IMR-90 (cell line): Measurements from ENCODE around the gene ZMYND10. TPM values are rescaled to one million over a fixed set of nuclear protein-coding genes. Genes with fewer than 3 reads are reported as not detected.

Experiments
- ATAC-seq: fragments of 200-7000 bp; cut with Tn5 transposase; 2 replicates; pipeline ENCODE4 v1.9.1; 2020; ENCODE audit warnings: low read depth, mild to moderate bottlenecking, moderate library complexity
- BruUV-seq: library from RNA; stranded (reverse); fragments of 400-500 nt; replicated peaks from 2 replicates; lab custom pipeline; 2021; lab: Mats Ljungman, UMichigan
- CTCF ChIA-PET: fragments of 300-600 bp; formaldehyde crosslinking; extraction: SDS; loops from one replicate; lab custom pipeline; 2021; ENCODE audit warnings: antibody characterized with exemption; lab: Yijun Ruan, JAX
- POLR2A ChIA-PET: fragments of 300-600 bp; sonication (Branson Sonifier 250); formaldehyde crosslinking; loops from one replicate; lab custom pipeline; 2022; ENCODE audit warnings: antibody characterized with exemption; ENCODE audit not compliant: unreplicated experiment; lab: Charles Lee
- DNase-seq: peaks from one replicate; pipeline ENCODE4 v3.0.0; 2013
- H2AFZ ChIP-seq: replicated peaks from 2 replicates; pipeline ENCODE3; 2013; ENCODE audit warnings: low read length, mild to moderate bottlenecking; ENCODE audit not compliant: poor library complexity
- H2AK5ac ChIP-seq: 2 replicates; pipeline ENCODE4 v1.6.1; 2013; ENCODE audit warnings: low read depth, low read length, inconsistent platforms
- H2AK9ac ChIP-seq: replicated peaks from 2 replicates; pipeline ENCODE3; 2013; ENCODE audit warnings: mild to moderate bottlenecking, low read depth, low read length, moderate library complexity; ENCODE audit not compliant: poor library complexity
- H2BK120ac ChIP-seq: 2 replicates; pipeline ENCODE4 v1.6.1; 2013; ENCODE audit warnings: low read depth, low read length, inconsistent platforms
- H2BK15ac ChIP-seq: 3 replicates; pipeline ENCODE4 v1.6.1; 2013; ENCODE audit warnings: low read depth, low read length, inconsistent platforms
- H2BK20ac ChIP-seq: 2 replicates; pipeline ENCODE4 v1.6.1; 2013; ENCODE audit warnings: low read depth, mild to moderate bottlenecking, inconsistent platforms, low read length, moderate library complexity
- H2BK5ac ChIP-seq: 2 replicates; pipeline ENCODE4 v1.6.1; 2013; ENCODE audit warnings: mild to moderate bottlenecking, low read depth, low read length, inconsistent platforms; ENCODE audit not compliant: poor library complexity, severe bottlenecking
- H3K14ac ChIP-seq: replicated peaks from 2 replicates; pipeline ENCODE4 v1.6.1; 2013; ENCODE audit warnings: low read depth, low read length, inconsistent platforms
- H3K18ac ChIP-seq: 2 replicates; pipeline ENCODE4 v1.6.1; 2013; ENCODE audit warnings: low read depth, low read length, control low read depth
- H3K23ac ChIP-seq: 2 replicates; pipeline ENCODE4 v1.6.1; 2013; ENCODE audit warnings: low read depth, low read length, inconsistent platforms
- H3K27ac ChIP-seq: 2 replicates; pipeline ENCODE4 v1.5.1; 2013; ENCODE audit warnings: mild to moderate bottlenecking, control low read depth, low read length; ENCODE audit not compliant: insufficient read depth
- H3K27me3 ChIP-seq: 2 replicates; pipeline ENCODE4 v1.6.1; 2013; ENCODE audit warnings: low read length; ENCODE audit not compliant: control insufficient read depth, insufficient read depth
- H3K36me3 ChIP-seq: 2 replicates; pipeline ENCODE4 v1.6.1; 2013; ENCODE audit warnings: low read length, mixed read lengths; ENCODE audit not compliant: control insufficient read depth, insufficient read depth
- H3K4ac ChIP-seq: 2 replicates; pipeline ENCODE4 v1.6.1; 2013; ENCODE audit warnings: low read depth, low read length, inconsistent platforms
- H3K4me1 ChIP-seq: 2 replicates; pipeline ENCODE4 v1.6.1; 2013; ENCODE audit warnings: low read length, mixed read lengths; ENCODE audit not compliant: control insufficient read depth, insufficient read depth
- H3K4me2 ChIP-seq: 2 replicates; pipeline ENCODE4 v1.6.1; 2013; ENCODE audit warnings: low read depth, mild to moderate bottlenecking, control low read depth, low read length, moderate library complexity
- H3K4me3 ChIP-seq: 2 replicates; pipeline ENCODE4 v1.5.1; 2013; ENCODE audit warnings: low read depth, mild to moderate bottlenecking, control low read depth, low read length, moderate library complexity; ENCODE audit not compliant: insufficient read depth
- H3K56ac ChIP-seq: 2 replicates; pipeline ENCODE4 v1.6.1; 2013; ENCODE audit warnings: low read length, inconsistent platforms; ENCODE audit not compliant: insufficient read depth; ENCODE audit errors: extremely low read depth
- H3K79me1 ChIP-seq, 2 experiments: 2 replicates each; pipeline ENCODE4 v1.6.1; 2013; ENCODE audit warnings: low read length in 2 of 2, inconsistent platforms in 1 of 2, low read depth in 1 of 2
- H3K9ac ChIP-seq: 2 replicates; pipeline ENCODE4 v1.6.1; 2013; ENCODE audit warnings: low read depth, low read length, control low read depth
- H3K9me1 ChIP-seq: 2 replicates; pipeline ENCODE4 v1.6.1; 2013; ENCODE audit warnings: low read length, inconsistent platforms; ENCODE audit not compliant: insufficient read depth
- H3K9me3 ChIP-seq: 2 replicates; pipeline ENCODE4 v1.6.1; 2013; ENCODE audit warnings: low read length; ENCODE audit not compliant: control insufficient read depth, insufficient read depth
- H4K20me1 ChIP-seq: 2 replicates; pipeline ENCODE4 v1.6.1; 2013; ENCODE audit warnings: low read length, inconsistent platforms; ENCODE audit not compliant: insufficient read depth
- H4K5ac ChIP-seq: 2 replicates; pipeline ENCODE4 v1.6.1; 2013; ENCODE audit warnings: mild to moderate bottlenecking, low read depth, low read length, control low read depth
- H4K8ac ChIP-seq, 2 experiments: 2 replicates each; pipeline ENCODE4 v1.6.1; 2013; ENCODE audit warnings: low read depth in 2 of 2, low read length in 2 of 2, control low read depth in 1 of 2, inconsistent platforms in 1 of 2
- H4K91ac ChIP-seq: 2 replicates; pipeline ENCODE4 v1.6.1; 2013; ENCODE audit warnings: low read depth, low read length, inconsistent platforms; ENCODE audit not compliant: insufficient read depth
- CEBPB ChIP-seq: IDR thresholded peaks from 2 replicates; pipeline ENCODE4 v1.6.1; 2012; ENCODE audit warnings: low read depth, low read length, improper control_type of control experiment
- FOS ChIP-seq: fragments of 150-350 bp; IDR thresholded peaks from 2 replicates; pipeline ENCODE4 v1.6.1; 2016; ENCODE audit warnings: low read depth, low read length
- MAFK ChIP-seq: IDR thresholded peaks from 2 replicates; pipeline ENCODE4 v1.6.1; 2012; ENCODE audit warnings: low read depth, low read length, improper control_type of control experiment
- NFE2L2 ChIP-seq: fragments of 150-350 bp; IDR thresholded peaks from 2 replicates; pipeline ENCODE4 v1.6.1; 2016; ENCODE audit warnings: low read depth, mild to moderate bottlenecking, low read length
- SMC3 ChIP-seq: fragments of 150-350 bp; IDR thresholded peaks from 2 replicates; pipeline ENCODE4 v1.6.1; 2016; ENCODE audit warnings: low read depth, mild to moderate bottlenecking, antibody characterized with exemption, low read length, moderate library complexity
- USF2 ChIP-seq: fragments of 150-350 bp; IDR thresholded peaks from 2 replicates; pipeline ENCODE4 v1.6.1; 2017; ENCODE audit warnings: mild to moderate bottlenecking, antibody characterized with exemption, low read length, low read depth
- WGBS, 2 experiments: methylation state at CpG; one replicate each; pipeline versions ENCODE4 v1.1.5 to v1.1.7; 2013; ENCODE audit warnings: missing lambda C conversion rate in 2 of 2; ENCODE audit not compliant: insufficient read length in 1 of 2; ENCODE audit errors: extremely low coverage in 2 of 2; 5-methylcytosine and 5-hydroxymethylcytosine counted together
- dilution Hi-C: fragments of 300-500 bp; cut with HindIII; formaldehyde crosslinking; loops from one replicate; pipeline ENCODE4 v1.14.3; 2018; ENCODE audit warnings: low sequenced_read_pairs; ENCODE audit not compliant: unreplicated experiment
- in situ Hi-C: fragments of 300-500 bp; cut with MboI; formaldehyde crosslinking; loops from 3 replicates; pipeline ENCODE4 v1.14.3; 2019; ENCODE audit warnings: low sequenced_read_pairs, inconsistent platforms, mixed read lengths
- intact Hi-C: fragments of 100-400 bp; cut with micrococcal nuclease; formaldehyde crosslinking; loops from 2 replicates; pipeline ENCODE4 v1.10.0; 2022
- polyA plus RNA-seq, 3 experiments: library from polyadenylated mRNA; depleted of rRNA; stranded (reverse); fragments of >200 nt; gene quantifications; 2 replicates each; pipeline ENCODE4 v1.2.3, GENCODE V29; 2012; ENCODE audit warnings: low replicate concordance in 1 of 3
- total RNA-seq: library from RNA; depleted of rRNA; stranded (reverse); fragments of >200 nt; gene quantifications from 2 replicates; pipeline ENCODE4 v1.2.3, GENCODE V29; 2012

Gene ZMYND10
- total and polyA plus RNA-seq, 2 of the 4 experiments (the other 2 are of a cell fraction) = 1.1 to 1.4 TPM

GRCh38 chr3:50325113-50325480, 20.4 kb downstream of the ZMYND10 start:
- CTCF ChIA-PET = no interaction called here
- in situ Hi-C loops = loop anchor here (25.0 kb wide), 3 partner anchors 1062 to 1837 kb away; partner anchors contain the start of genes ABHD14B, GPR62, MANF and PCBP4
- no CpG with 5 or more reads among the region's 2 CpGs for WGBS, 2 experiments

More at GRCh38 chr3:50325113-50325480, 20.4 kb downstream of the ZMYND10 start:
- Histone ChIP-seq H3K4me1 (peaks cover 20% of the 10 kb centered on the region), H2BK15ac (no peak overlapping the region), H4K8ac (no peak overlapping the region), H4K5ac (no peak overlapping the region), H3K36me3 (peaks cover 12% of the 10 kb centered on the region), H3K4me2 (no peak overlapping the region), H3K79me1 (peaks cover 21 to 37% of the 10 kb centered on the region in 2 experiments), H2BK5ac (no peak overlapping the region), H2AFZ (no peak overlapping the region), H3K4me3 (no peak overlapping the region), H3K18ac (no peak overlapping the region), H3K14ac (no peak overlapping the region), H3K9ac (no peak overlapping the region), H3K9me1 (peaks cover 2% of the 10 kb centered on the region), H3K27me3 (no peaks in the 10 kb centered on the region), H2BK120ac (no peak overlapping the region), H3K27ac (no peak overlapping the region), H2AK9ac (no peak overlapping the region), H3K56ac (no peak overlapping the region), H3K23ac (no peak overlapping the region), H4K20me1 (peaks cover 9% of the 10 kb centered on the region), H3K4ac (no peak overlapping the region), H2AK5ac (no peak overlapping the region), H3K9me3 (no peaks in the 10 kb centered on the region), H2BK20ac (no peak overlapping the region), H4K91ac (no peak overlapping the region)
- POLR2A ChIA-PET = no interaction called here
- TF ChIP-seq NFE2L2 (no peak), FOS (no peak), SMC3 (no peak), MAFK (no peak), CEBPB (no peak), USF2 (no peak)
- no TSS peak for BruUV-seq
- DNase-seq (no peak), ATAC-seq (no peak)
- dilution Hi-C loops = no loop called here
- intact Hi-C loops = no loop called here
